ENCODE data around the gene EBF3. TPM values are rescaled to one million over a fixed set of nuclear protein-coding genes. Genes with fewer than 3 reads are reported as not detected.

EBF3 gene
- total RNA-seq, 1 donor from 2014 or later = 0.44 TPM

DNA sequence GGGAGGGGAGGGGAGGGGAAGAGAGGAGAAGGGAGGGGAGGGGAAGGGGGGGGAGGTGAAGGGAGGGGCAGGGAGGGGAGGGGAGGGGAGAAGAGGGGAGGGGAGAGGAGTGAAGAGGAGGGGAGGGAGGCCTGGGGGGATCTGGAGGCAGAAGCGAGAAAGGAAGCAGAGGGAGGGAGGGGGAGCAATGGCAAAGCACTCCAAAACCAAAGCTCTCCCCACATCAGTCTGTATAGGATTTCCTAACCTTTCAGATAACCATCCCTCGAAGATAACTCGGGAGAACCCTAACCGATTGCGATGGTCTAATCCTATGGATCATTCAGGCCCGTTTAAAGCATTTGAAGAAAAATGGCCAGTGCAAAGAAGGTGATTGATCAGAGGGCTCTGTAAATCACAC is 19.0 kb downstream of the EBF3 start:
- ATAC-seq = no peak

GRCh38 chr10:129944456-129944855 is 19.6 kb downstream of the EBF3 start:
- ATAC-seq = no peak

DNA sequence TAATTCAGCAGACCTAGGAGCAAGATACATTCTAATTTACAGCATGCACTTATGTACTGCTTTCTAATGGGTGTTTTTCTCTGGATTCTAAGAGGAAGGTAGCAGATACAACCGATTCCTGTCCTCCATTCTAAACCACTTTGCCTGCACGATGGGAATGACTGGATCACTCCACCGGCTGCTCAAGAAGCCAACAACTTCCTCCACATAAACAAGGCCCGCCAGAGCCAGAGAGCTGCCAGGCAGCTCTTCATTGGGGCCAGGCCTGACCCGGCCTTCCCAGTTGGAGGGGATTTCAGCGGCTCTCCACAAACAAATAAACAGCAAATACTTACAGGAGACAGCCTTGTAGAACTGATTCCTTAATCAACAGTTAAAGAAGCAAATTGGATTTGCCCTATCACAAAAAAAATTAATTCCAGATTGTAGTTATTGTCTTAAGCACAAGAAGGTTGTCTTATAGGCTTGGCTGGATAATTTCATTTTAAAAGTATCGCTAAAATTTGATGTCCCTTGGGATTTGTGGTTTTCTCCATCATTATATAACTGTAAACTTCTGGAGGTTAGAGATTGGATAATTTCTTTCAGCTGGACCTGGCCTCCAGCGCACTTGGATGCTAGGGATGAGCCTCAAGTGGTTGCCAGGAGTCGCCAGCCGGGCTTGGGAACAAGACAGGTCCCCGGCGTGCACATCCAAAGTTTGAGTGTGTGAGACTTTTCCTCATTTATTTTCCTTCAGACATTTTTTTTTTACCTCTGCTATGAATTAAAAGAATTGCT is 20.9 kb downstream of the EBF3 start:
- ATAC-seq = no peak

DNA sequence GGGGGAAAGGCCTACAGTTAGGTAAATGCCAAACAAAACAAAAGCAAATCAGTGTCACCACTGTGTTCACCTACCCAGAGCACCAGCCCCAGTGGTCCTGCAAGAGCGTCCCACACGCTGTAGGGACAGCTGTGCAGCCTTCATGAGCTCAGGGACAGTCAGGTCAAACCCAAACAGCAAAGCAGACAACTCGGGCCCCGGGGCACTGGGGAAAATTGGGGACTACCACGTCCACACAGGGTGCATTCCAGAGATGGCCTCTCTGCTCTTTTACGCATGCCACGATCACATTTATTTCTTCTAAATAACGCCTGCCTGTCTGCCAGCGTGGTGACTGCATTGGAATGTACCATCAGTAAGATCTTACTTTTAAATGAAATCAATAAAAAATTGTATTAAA is 21.7 kb downstream of the EBF3 start:
- ATAC-seq = no peak

GRCh38 chr10:129942019-129942277 is 22.1 kb downstream of the EBF3 start:
- no peak for ATAC-seq

GRCh38 chr10:129941199-129942018 is 22.7 kb downstream of the EBF3 start:
- ATAC-seq = peak; percentile 28

GRCh38 chr10:129940617-129941198 is 23.4 kb downstream of the EBF3 start:
- ATAC-seq = no peak

GRCh38 chr10:129939416-129940275 is 24.4 kb downstream of the EBF3 start:
- ATAC-seq = no peak

DNA sequence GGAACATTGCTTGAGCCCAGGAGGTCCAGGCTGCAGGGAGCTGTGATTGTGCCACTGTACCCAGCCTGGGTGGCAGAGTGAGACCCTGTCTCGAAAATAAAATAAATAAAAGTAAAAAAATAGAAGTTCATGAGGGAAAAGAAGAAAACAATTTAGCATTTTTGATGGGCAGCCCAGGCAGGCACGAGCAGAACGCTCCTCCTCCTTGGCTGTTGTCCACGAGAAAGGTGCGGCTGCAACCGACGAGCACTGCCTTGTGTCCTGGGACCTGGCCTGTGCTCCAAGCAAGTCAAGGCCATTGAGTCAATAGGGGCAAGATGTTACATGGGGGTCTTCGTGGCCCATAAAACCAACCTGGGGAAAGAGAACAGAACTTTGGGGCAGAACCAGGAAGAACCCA is 25.6 kb downstream of the EBF3 start:
- no peak for ATAC-seq

DNA sequence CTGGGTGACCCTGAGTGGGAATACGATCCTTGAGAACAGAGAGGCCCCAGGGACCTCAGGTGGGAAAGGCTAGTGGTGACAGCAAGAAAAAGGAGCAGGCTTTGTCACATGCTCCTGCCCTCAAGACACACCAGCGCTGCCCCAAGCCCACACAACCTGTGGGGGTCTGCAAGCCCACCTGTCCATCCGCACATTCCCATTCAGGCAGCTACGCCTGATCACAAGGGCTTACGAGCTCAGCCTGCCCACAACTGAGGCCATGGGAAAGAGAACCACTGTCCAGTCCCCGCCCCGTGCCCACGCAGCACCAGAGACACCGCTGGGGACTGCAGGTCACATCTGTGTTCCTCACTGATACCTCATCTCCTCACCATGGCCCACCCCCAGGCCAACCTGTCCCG is 26.7 kb downstream of the EBF3 start:
- no peak for ATAC-seq

- no peak for ATAC-seq
These were observed 27.2 kb downstream of the EBF3 start for GRCh38 chr10:129936923-129937300.

DNA sequence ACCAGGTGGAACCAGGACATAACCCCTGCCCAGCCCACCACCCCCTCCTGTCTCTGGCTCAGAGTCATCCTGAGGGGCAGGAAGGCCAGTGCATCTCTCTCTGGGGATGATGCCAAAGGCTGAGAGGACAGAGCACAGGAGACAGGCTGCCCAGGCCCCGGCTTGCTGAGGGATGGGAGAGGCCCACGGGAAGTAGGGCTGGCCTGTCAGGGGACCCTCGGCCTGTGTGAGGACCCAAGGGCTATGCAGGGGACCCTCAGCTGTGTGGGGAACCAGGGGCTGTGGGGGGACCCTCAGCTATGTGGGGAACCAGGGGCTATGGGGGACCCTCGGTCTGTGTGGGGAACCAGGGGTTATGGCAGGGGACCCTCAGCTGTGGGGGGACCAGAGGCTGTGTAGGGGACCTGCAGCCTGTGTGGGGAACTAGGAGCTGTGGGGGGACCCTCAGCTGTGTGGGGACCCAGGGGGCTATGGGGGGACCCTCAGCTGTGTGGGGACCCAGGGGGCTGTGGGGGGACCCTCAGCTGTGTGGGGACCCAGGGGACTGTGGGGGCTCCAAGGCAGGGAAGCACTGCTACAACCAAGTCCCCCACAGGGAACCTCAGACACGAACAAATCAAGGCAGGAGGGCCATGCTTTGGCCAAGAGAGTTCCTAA is 27.7 kb downstream of the EBF3 start:
- ATAC-seq = no peak

DNA sequence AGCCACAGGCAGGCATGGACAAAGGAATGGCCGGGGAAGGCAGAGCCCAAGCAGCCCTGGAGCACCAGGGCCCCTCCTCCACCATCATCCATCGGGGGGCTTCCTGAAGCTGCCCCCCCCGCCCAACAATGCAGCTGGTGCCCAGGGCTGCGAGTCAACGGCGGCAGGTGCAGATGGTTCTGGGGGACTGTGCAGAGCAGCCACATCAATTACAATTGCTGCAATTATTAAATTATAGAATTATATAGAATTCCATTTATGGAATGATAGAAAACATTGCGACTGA is 28.3 kb downstream of the EBF3 start:
- ATAC-seq = no peak

GRCh38 chr10:129935102-129935866 is 28.8 kb downstream of the EBF3 start:
- no peak for ATAC-seq

DNA sequence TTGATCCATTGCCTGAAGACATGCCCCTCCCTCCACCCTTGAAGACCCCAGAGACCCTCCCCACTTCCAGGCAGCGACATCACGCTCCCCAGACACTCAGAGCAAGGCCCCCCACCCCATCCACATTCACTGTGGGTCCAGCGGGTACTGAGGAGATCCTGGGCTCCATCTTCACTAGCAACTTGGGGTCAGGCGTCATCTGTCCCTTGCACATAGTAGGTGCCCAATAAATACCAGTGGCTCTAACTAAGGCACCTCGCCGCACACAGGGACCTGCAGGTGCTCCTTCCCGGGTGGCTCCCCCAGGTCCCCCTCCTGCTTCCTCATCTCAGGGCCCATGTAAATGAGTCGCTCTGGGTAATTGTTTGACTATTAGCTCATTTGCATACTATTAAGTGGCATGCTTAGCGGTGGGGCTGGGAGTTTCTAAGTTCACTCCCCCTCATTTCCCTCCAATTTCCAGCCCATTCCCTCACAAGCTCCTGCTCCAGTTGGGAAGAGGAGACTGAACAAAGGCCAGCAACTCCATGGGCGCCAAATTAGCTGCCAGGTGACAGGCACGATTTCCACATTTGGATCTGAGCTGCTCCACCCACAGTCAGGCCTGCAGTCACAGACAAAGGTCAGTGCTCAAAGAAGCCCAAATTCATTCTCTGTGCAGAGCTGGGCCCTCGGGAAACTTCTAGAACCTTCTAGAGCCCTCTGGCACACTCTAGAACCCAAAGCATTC is 29.7 kb downstream of the EBF3 start:
- no peak for ATAC-seq

- no peak for ATAC-seq
These were observed 30.5 kb downstream of the EBF3 start for GRCh38 chr10:129933456-129934092.

- ATAC-seq = no peak
These were observed 31.2 kb downstream of the EBF3 start for GRCh38 chr10:129932751-129933433.

GRCh38 chr10:129932182-129932581 is 31.9 kb downstream of the EBF3 start:
- ATAC-seq = no peak

DNA sequence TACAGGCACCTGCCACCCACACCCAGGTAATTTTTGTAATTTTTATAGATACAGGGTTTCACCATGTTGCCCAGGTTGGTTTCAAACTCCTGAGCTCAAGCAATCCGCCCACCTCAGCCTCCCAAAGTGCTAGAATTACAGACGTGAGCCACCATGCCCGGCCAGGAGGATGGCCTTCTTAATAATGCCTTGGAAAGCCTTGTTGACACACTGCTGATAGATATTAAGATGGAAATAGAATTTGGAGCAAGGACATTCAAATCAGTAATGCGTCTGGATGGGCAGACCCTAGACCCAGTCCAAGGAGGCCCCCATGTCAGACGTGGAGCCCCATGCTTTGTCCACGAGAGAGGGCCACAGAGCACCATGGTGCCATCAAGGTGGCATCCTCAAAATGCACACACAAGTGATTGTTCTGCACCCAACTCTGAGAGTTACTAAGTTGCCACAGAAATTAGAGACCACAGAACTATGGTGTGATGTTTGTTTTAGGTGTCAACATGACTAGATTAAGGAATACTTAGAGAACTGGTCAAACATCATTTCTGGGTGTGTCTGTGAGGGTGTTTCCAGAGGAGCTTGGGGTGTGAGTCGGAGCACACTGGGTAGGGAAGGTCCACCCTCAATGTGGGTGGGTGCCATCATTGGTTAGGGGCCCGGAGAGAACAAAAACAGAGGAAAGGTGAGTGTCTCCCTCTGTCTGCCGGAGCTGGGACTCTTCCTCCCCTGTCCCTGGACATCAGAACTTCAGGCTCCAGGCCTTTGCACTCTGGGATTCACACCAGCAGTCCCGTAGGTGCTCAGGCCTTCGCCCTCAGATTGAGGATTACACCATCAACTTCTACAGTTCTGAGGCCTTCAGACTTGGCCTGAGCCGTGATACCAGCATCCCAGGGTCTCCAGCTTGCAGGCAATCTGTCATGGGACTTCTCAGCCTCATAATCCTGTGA is 34.5 kb downstream of the EBF3 start:
- peak; percentile 68 for ATAC-seq
